Breast epithelium (tissue), 4 donors: ENCODE results near the gene PELI2. TPM values are rescaled to one million over a fixed set of nuclear protein-coding genes. Genes with fewer than 3 reads are reported as not detected.

Experiments used
- DNase-seq, 2 donors: peaks; one replicate each; pipeline ENCODE4 v3.0.0-alpha.2; 2019; ENCODE audit warnings: low spot score in 2 of 2
- H3K27ac ChIP-seq, 2 donors: fragments of 200-600 bp; sonication (generic) in 1 of 2; one replicate each; pipeline ENCODE4 v1.5.1; 2016 to 2019; ENCODE audit warnings: mild to moderate bottlenecking in 1 of 2
- H3K27me3 ChIP-seq, 2 donors: fragments of 200-600 bp; sonication (generic) in 1 of 2; one replicate each; pipeline versions ENCODE4 v1.5.1 to v1.6.0; 2017 to 2019; ENCODE audit warnings: control low read depth in 1 of 2, mild to moderate bottlenecking in 1 of 2
- H3K36me3 ChIP-seq: fragments of 200-600 bp; one replicate; pipeline ENCODE4 v1.5.1; 2019
- H3K4me1 ChIP-seq, 2 donors: fragments of 200-600 bp; sonication (generic); one replicate each; pipeline ENCODE4 v1.5.1; 2016 to 2019; ENCODE audit warnings: control low read depth in 1 of 2
- H3K4me3 ChIP-seq, 3 donors: fragments of 200-600 bp; sonication (generic); 1 replicate in 2 of 3; 2 replicates in 1 of 3; pipeline ENCODE4 v1.5.1; 2016 to 2019; ENCODE audit warnings: mild to moderate bottlenecking in 3 of 3, moderate library complexity in 2 of 3
- H3K9me3 ChIP-seq, 2 donors: fragments of 200-600 bp; sonication (generic) in 1 of 2; one replicate each; pipeline ENCODE4 v1.5.1; 2016 to 2019; ENCODE audit warnings: control low read depth in 1 of 2
- CTCF ChIP-seq, 3 donors: fragments of 450-650 bp; IDR thresholded peaks; one replicate each; pipeline ENCODE4 v1.5.1; 2016 to 2017; ENCODE audit warnings: antibody characterized with exemption in 3 of 3, mild to moderate bottlenecking in 3 of 3, moderate library complexity in 3 of 3
- POLR2A ChIP-seq: fragments of 450-650 bp; IDR thresholded peaks from one replicate; pipeline ENCODE4 v1.6.1; 2016; ENCODE audit warnings: antibody characterized with exemption, mild to moderate bottlenecking, moderate library complexity
- POLR2AphosphoS5 ChIP-seq, 3 donors: sonication (generic); formaldehyde crosslinking; IDR thresholded peaks; one replicate each; pipeline ENCODE4 v1.6.1; 2017; ENCODE audit warnings: antibody characterized with exemption in 3 of 3
- intact Hi-C: fragments of 100-400 bp; cut with DNase I; formaldehyde crosslinking; loops from one replicate; pipeline ENCODE4 v1.15.1; 2023; ENCODE audit warnings: low total_unique reads
- total RNA-seq, 3 donors: library from RNA; depleted of rRNA; stranded (reverse); fragments of >200 nt; gene quantifications; one replicate each; pipeline ENCODE4 v1.1.0, GENCODE V29; 2016

Gene PELI2
- total RNA-seq, 3 donors from 2014 or later, result 11.5 to 24.1 (median 16.2) TPM

- Histone ChIP-seq H3K27ac (no peak overlapping the region), H3K4me1 (no peaks in the 10 kb centered on the region)
Observed at GRCh38 chr14:56124327-56124726, 6.1 kb downstream of the PELI2 start.

GRCh38 chr14:56125772-56126636 is 7.8 kb downstream of the PELI2 start:
- Histone ChIP-seq H3K27me3 (no peaks in the 10 kb centered on the region), H3K27ac (no peak overlapping the region), H3K36me3 (no peaks in the 10 kb centered on the region), H3K4me1 (no peaks in the 10 kb centered on the region), H3K4me3 (no peak overlapping the region), H3K9me3 (no peaks in the 10 kb centered on the region)
- intact Hi-C loops, result no loop called here
- TF ChIP-seq CTCF (IDR thresholded peaks at IDR 0.05) (no peak), POLR2A (no peak), POLR2AphosphoS5 (IDR thresholded peaks at IDR 0.05) (no peak)
- no peak for DNase-seq

More at GRCh38 chr14:56124327-56124726, 6.1 kb downstream of the PELI2 start:
- H3K27me3 ChIP-seq, result no peaks in the 10 kb centered on the region
- no peaks in the 10 kb centered on the region for H3K9me3 ChIP-seq
- no peak overlapping the region for H3K4me3 ChIP-seq
- H3K36me3 ChIP-seq, result no peaks in the 10 kb centered on the region
- intact Hi-C loops, result no loop called here
- TF ChIP-seq POLR2A, result no peak
- DNase-seq, result no peak

GRCh38 chr14:56126637-56126913 is 8.4 kb downstream of the PELI2 start:
- Histone ChIP-seq H3K4me1 (no peaks in the 10 kb centered on the region), H3K36me3 (no peaks in the 10 kb centered on the region), H3K9me3 (no peaks in the 10 kb centered on the region), H3K27ac (no peak overlapping the region), H3K4me3 (no peak overlapping the region), H3K27me3 (no peaks in the 10 kb centered on the region)
- no peak for TF ChIP-seq POLR2A
- TF ChIP-seq POLR2AphosphoS5 (IDR thresholded peaks at IDR 0.05), result no peak
- TF ChIP-seq CTCF (IDR thresholded peaks at IDR 0.05), result no peak
- DNase-seq, result no peak
- intact Hi-C loops, result no loop called here

- Histone ChIP-seq H3K27ac (no peak overlapping the region), H3K4me3 (no peak overlapping the region), H3K4me1 (no peaks in the 10 kb centered on the region), H3K27me3 (no peaks in the 10 kb centered on the region), H3K36me3 (no peaks in the 10 kb centered on the region), H3K9me3 (no peaks in the 10 kb centered on the region)
- intact Hi-C loops, result no loop called here
- TF ChIP-seq CTCF (IDR thresholded peaks at IDR 0.05), result no peak
- TF ChIP-seq POLR2AphosphoS5 (IDR thresholded peaks at IDR 0.05), result no peak
- no peak for TF ChIP-seq POLR2A
- no peak for DNase-seq
Observed at GRCh38 chr14:56127156-56127555, 8.9 kb downstream of the PELI2 start.

- no peak overlapping the region for H3K27ac ChIP-seq
- H3K27me3 ChIP-seq, result no peaks in the 10 kb centered on the region
- TF ChIP-seq CTCF (IDR thresholded peaks at IDR 0.05) (no peak), POLR2AphosphoS5 (IDR thresholded peaks at IDR 0.05) (no peak), POLR2A (no peak)
- H3K4me1 ChIP-seq, result no peaks in the 10 kb centered on the region
- intact Hi-C loops, result no loop called here
- H3K36me3 ChIP-seq, result no peaks in the 10 kb centered on the region
- no peak overlapping the region for H3K4me3 ChIP-seq
- no peaks in the 10 kb centered on the region for H3K9me3 ChIP-seq
- DNase-seq, result no peak
Observed at GRCh38 chr14:56129092-56129491, 10.9 kb downstream of the PELI2 start.
